GM10266 (cell line): ENCODE measurements around the gene NCOR1.
A peak's percentile ranks its signal among the peaks of the same experiment; 100 is the strongest.

ENCODE experiments used
- DNase-seq: peaks from one replicate; pipeline ENCODE4 v3.0.0; 2012; ENCODE audit errors: extremely low spot score
- CTCF ChIP-seq: IDR thresholded peaks from 2 replicates; pipeline ENCODE4 v1.5.1; 2012; ENCODE audit warnings: mild to moderate bottlenecking, low read depth; ENCODE audit not compliant: control insufficient read depth, insufficient read depth; ENCODE audit errors: missing control alignments

Gene NCOR1

GRCh38 chr17:15999974-16000827 is 215.1 kb downstream of the NCOR1 start:
- TF ChIP-seq CTCF = no peak
- no peak for DNase-seq

- peak; percentile 99 for DNase-seq
- peak; percentile 7 for TF ChIP-seq CTCF
Observed at GRCh38 chr17:15999141-15999973, 216.0 kb downstream of the NCOR1 start, which contains the start of the genes TTC19 and ZSWIM7. Gene TTC19 (plus strand): TSS chr17:15999824. CDS start chr17:15999849, 25 bp downstream. Gene ZSWIM7 (minus strand): TSS chr17:15999704. CDS start chr17:15999594, 110 bp downstream.

- no peak for TF ChIP-seq CTCF
- no peak for DNase-seq
Observed at GRCh38 chr17:15998031-15998562, 217.2 kb downstream of the NCOR1 start.

- TF ChIP-seq CTCF = no peak
- no peak for DNase-seq
Observed at GRCh38 chr17:15996322-15996721, 219.0 kb downstream of the NCOR1 start.

- DNase-seq = no peak
- TF ChIP-seq CTCF = no peak
Observed at GRCh38 chr17:15981646-15982580, 233.4 kb downstream of the NCOR1 start.

GRCh38 chr17:15981208-15981607 is 234.1 kb downstream of the NCOR1 start:
- DNase-seq = peak; percentile 55
- no peak for TF ChIP-seq CTCF
